Cardiac muscle cell (in vitro differentiated cells and primary cell): Measurements from ENCODE around the gene PDCD2L. TPM values are rescaled to one million over a fixed set of nuclear protein-coding genes. Genes with fewer than 3 reads are reported as not detected.

Experiments used
- DNase-seq, 2 donors: peaks; one replicate each; pipeline versions ENCODE4 v3.0.0 to v3.0.0-alpha.2; 2010 to 2017; ENCODE audit warnings: low read depth in 1 of 2, low spot score in 1 of 2
- H3K27ac ChIP-seq: fragments of 200-600 bp; sonication (generic); 2 replicates; pipeline ENCODE4 v1.5.1; 2016
- H3K27me3 ChIP-seq: fragments of 200-600 bp; sonication (generic); 2 replicates; pipeline ENCODE4 v1.6.0; 2016; ENCODE audit warnings: control low read depth
- H3K36me3 ChIP-seq: fragments of 200-600 bp; sonication (generic); 2 replicates; pipeline ENCODE4 v1.5.1; 2016; ENCODE audit warnings: control low read depth
- H3K4me1 ChIP-seq: fragments of 200-600 bp; sonication (generic); 2 replicates; pipeline ENCODE4 v1.8.1; 2017; ENCODE audit warnings: low read depth, mild to moderate bottlenecking, mixed run types
- H3K4me3 ChIP-seq: fragments of 200-600 bp; sonication (generic); 2 replicates; pipeline ENCODE4 v1.5.1; 2016; ENCODE audit warnings: mild to moderate bottlenecking
- H3K9me3 ChIP-seq: fragments of 200-600 bp; sonication (generic); 2 replicates; pipeline ENCODE4 v1.5.1; 2017; ENCODE audit warnings: low read depth, mild to moderate bottlenecking, control low read depth
- CTCF ChIP-seq: IDR thresholded peaks from 2 replicates; pipeline ENCODE4 v1.5.1; 2012; ENCODE audit warnings: low read depth, mild to moderate bottlenecking, low read length
- polyA plus RNA-seq: library from polyadenylated mRNA; unstranded; fragments of >200 nt; fragmentation: Nextera tagmentation; extraction: Ambion mirVana; gene quantifications from 2 replicates; pipeline ENCODE4 v1.2.1, GENCODE V29; 2016
- total RNA-seq: library from RNA; depleted of rRNA; stranded (reverse); fragments of >200 nt; gene quantifications from 2 replicates; pipeline ENCODE4 v1.2.3, GENCODE V29; 2016

Gene PDCD2L
- total and polyA plus RNA-seq, 2 experiments from 2014 or later = 14.9 to 37.6 TPM

GRCh38 chr19:34411216-34411615 lies 7.0 kb downstream of the PDCD2L start:
- TF ChIP-seq CTCF = no peak
- DNase-seq = no peak
- H3K9me3 ChIP-seq = no peaks in the 10 kb centered on the region
- H3K4me3 ChIP-seq = no peak overlapping the region
- no peaks in the 10 kb centered on the region for H3K27me3 ChIP-seq
- H3K36me3 ChIP-seq = peaks cover 37% of the 10 kb centered on the region
- H3K4me1 ChIP-seq = peaks cover 4% of the 10 kb centered on the region
- H3K27ac ChIP-seq = no peak overlapping the region

- no peak overlapping the region for H3K27ac ChIP-seq
- no peaks in the 10 kb centered on the region for H3K27me3 ChIP-seq
- H3K4me1 ChIP-seq = no peaks in the 10 kb centered on the region
- no peaks in the 10 kb centered on the region for H3K9me3 ChIP-seq
- no peak for TF ChIP-seq CTCF
- DNase-seq = no peak
- peaks cover 38% of the 10 kb centered on the region for H3K36me3 ChIP-seq
- H3K4me3 ChIP-seq = no peak overlapping the region
Observed at GRCh38 chr19:34416021-34416545, 11.9 kb downstream of the PDCD2L start.

- Histone ChIP-seq H3K4me3 (no peak overlapping the region), H3K4me1 (no peaks in the 10 kb centered on the region), H3K9me3 (no peaks in the 10 kb centered on the region), H3K27ac (no peak overlapping the region), H3K36me3 (peaks cover 32% of the 10 kb centered on the region), H3K27me3 (no peaks in the 10 kb centered on the region)
- no peak for DNase-seq
- no peak for TF ChIP-seq CTCF
Observed at GRCh38 chr19:34418300-34418699, 14.1 kb downstream of the PDCD2L start.

- no peak overlapping the region for H3K27ac ChIP-seq
- H3K4me1 ChIP-seq = peaks cover 14% of the 10 kb centered on the region
- DNase-seq = no peak
- H3K36me3 ChIP-seq = no peaks in the 10 kb centered on the region
- TF ChIP-seq CTCF = no peak
- no peak overlapping the region for H3K4me3 ChIP-seq
- no peaks in the 10 kb centered on the region for H3K9me3 ChIP-seq
- H3K27me3 ChIP-seq = no peaks in the 10 kb centered on the region
Observed at GRCh38 chr19:34426096-34426661, 22.0 kb downstream of the PDCD2L start.

GRCh38 chr19:34428549-34429285 lies 24.5 kb downstream of the PDCD2L start:
- DNase-seq = peak; percentile 43 to 46
- TF ChIP-seq CTCF = no peak
- Histone ChIP-seq H3K4me3 (peak overlapping the region; percentile 72), H3K9me3 (no peaks in the 10 kb centered on the region), H3K27ac (peak overlapping the region; percentile 77), H3K4me1 (peaks cover 14% of the 10 kb centered on the region), H3K36me3 (peaks cover 10% of the 10 kb centered on the region), H3K27me3 (no peaks in the 10 kb centered on the region)
